Effector memory CD4-positive, alpha-beta T cell (primary cell): Measurements from ENCODE around the gene LILRA5.
"Not testable (repeated sequence)": the region's sequence is repeated elsewhere in the genome, so short reads cannot be mapped to it uniquely, and the experiment has no call there.

Experiments used
- DNase-seq, 3 donors: peaks; one replicate each; pipeline ENCODE4 v3.0.0-alpha.2; 2020
- H3K27ac ChIP-seq: 2 replicates; pipeline ENCODE4 v1.7.0; 2013; ENCODE audit warnings: mild to moderate bottlenecking, low read length, moderate library complexity; ENCODE audit not compliant: insufficient read depth, poor library complexity, severe bottlenecking
- H3K27me3 ChIP-seq: replicated peaks from 2 replicates; pipeline ENCODE4 v1.7.0; 2013; ENCODE audit warnings: mild to moderate bottlenecking, low read length; ENCODE audit not compliant: insufficient read depth, control insufficient read depth, poor library complexity, severe bottlenecking
- H3K36me3 ChIP-seq: 2 replicates; pipeline ENCODE4 v1.7.0; 2013; ENCODE audit warnings: mild to moderate bottlenecking, low read length, moderate library complexity; ENCODE audit not compliant: control insufficient read depth, insufficient read depth
- H3K4me1 ChIP-seq: 2 replicates; pipeline ENCODE4 v1.7.0; 2013; ENCODE audit warnings: low read length, mild to moderate bottlenecking; ENCODE audit not compliant: control insufficient read depth, insufficient read depth, poor library complexity, severe bottlenecking
- H3K4me3 ChIP-seq: 2 replicates; pipeline ENCODE4 v1.7.0; 2013; ENCODE audit warnings: low read length, low read depth, mild to moderate bottlenecking; ENCODE audit not compliant: insufficient read depth, poor library complexity, severe bottlenecking
- H3K9me3 ChIP-seq: 2 replicates; pipeline ENCODE4 v1.7.0; 2013; ENCODE audit warnings: mild to moderate bottlenecking, low read length, moderate library complexity; ENCODE audit not compliant: control insufficient read depth

Gene LILRA5

GRCh38 chr19:54322295-54322694, 9.3 kb upstream of the LILRA5 start:
- DNase-seq, H3K36me3 ChIP-seq, H3K4me3 ChIP-seq, H3K9me3 ChIP-seq, H3K27ac ChIP-seq, H3K27me3 ChIP-seq, H3K4me1 ChIP-seq: not testable (repeated sequence)

GRCh38 chr19:54319892-54320670, 7.1 kb upstream of the LILRA5 start:
- H3K4me3 ChIP-seq, result no peak overlapping the region
- no peak for DNase-seq
- H3K27ac ChIP-seq, result no peak overlapping the region
- no peaks in the 10 kb centered on the region for H3K36me3 ChIP-seq
- H3K9me3 ChIP-seq, result no peaks in the 10 kb centered on the region
- H3K4me1 ChIP-seq, result no peaks in the 10 kb centered on the region
- no peaks in the 10 kb centered on the region for H3K27me3 ChIP-seq

- H3K4me3 ChIP-seq, result no peak overlapping the region
- no peaks in the 10 kb centered on the region for H3K9me3 ChIP-seq
- no peaks in the 10 kb centered on the region for H3K36me3 ChIP-seq
- no peaks in the 10 kb centered on the region for H3K4me1 ChIP-seq
- no peaks in the 10 kb centered on the region for H3K27me3 ChIP-seq
- DNase-seq, result no peak
- no peak overlapping the region for H3K27ac ChIP-seq
Measured at GRCh38 chr19:54319049-54319448, 6.1 kb upstream of the LILRA5 start.

GRCh38 chr19:54317965-54318240, 4.9 kb upstream of the LILRA5 start:
- Histone ChIP-seq H3K36me3 (no peaks in the 10 kb centered on the region), H3K27ac (no peak overlapping the region), H3K4me3 (no peak overlapping the region), H3K4me1 (no peaks in the 10 kb centered on the region), H3K27me3 (no peaks in the 10 kb centered on the region), H3K9me3 (no peaks in the 10 kb centered on the region)
- DNase-seq, result no peak

- Histone ChIP-seq H3K36me3 (no peaks in the 10 kb centered on the region), H3K9me3 (no peaks in the 10 kb centered on the region), H3K4me3 (no peak overlapping the region), H3K27me3 (no peaks in the 10 kb centered on the region), H3K27ac (no peak overlapping the region), H3K4me1 (no peaks in the 10 kb centered on the region)
- no peak for DNase-seq
Measured at GRCh38 chr19:54317108-54317964, 4.4 kb upstream of the LILRA5 start.

- Histone ChIP-seq H3K4me1 (no peaks in the 10 kb centered on the region), H3K36me3 (no peaks in the 10 kb centered on the region)
Measured at GRCh38 chr19:54316746-54317107, 3.8 kb upstream of the LILRA5 start.

GRCh38 chr19:54315956-54316355, 3.0 kb upstream of the LILRA5 start:
- no peak for DNase-seq
- H3K9me3 ChIP-seq, result no peaks in the 10 kb centered on the region
- no peak overlapping the region for H3K4me3 ChIP-seq
- H3K4me1 ChIP-seq, result no peaks in the 10 kb centered on the region
- H3K27me3 ChIP-seq, result no peaks in the 10 kb centered on the region
- no peaks in the 10 kb centered on the region for H3K36me3 ChIP-seq
- H3K27ac ChIP-seq, result no peak overlapping the region

More at GRCh38 chr19:54316746-54317107, 3.8 kb upstream of the LILRA5 start:
- no peak for DNase-seq
- Histone ChIP-seq H3K4me3 (no peak overlapping the region), H3K27me3 (no peaks in the 10 kb centered on the region), H3K27ac (no peak overlapping the region), H3K9me3 (no peaks in the 10 kb centered on the region)

- Histone ChIP-seq H3K27me3 (no peaks in the 10 kb centered on the region), H3K4me1 (no peaks in the 10 kb centered on the region), H3K9me3 (no peaks in the 10 kb centered on the region)
Measured at GRCh38 chr19:54312011-54312410, 955 bp downstream of the LILRA5 start.

GRCh38 chr19:54311486-54311885, 1.5 kb downstream of the LILRA5 start:
- no peaks in the 10 kb centered on the region for H3K4me1 ChIP-seq
- H3K27ac ChIP-seq, result no peak overlapping the region
- H3K27me3 ChIP-seq, result no peaks in the 10 kb centered on the region
- DNase-seq, result no peak
- no peaks in the 10 kb centered on the region for H3K9me3 ChIP-seq
- H3K36me3 ChIP-seq, result no peaks in the 10 kb centered on the region
- no peak overlapping the region for H3K4me3 ChIP-seq

More at GRCh38 chr19:54312011-54312410, 955 bp downstream of the LILRA5 start:
- Histone ChIP-seq H3K4me3 (no peak overlapping the region), H3K27ac (no peak overlapping the region), H3K36me3 (no peaks in the 10 kb centered on the region)
- DNase-seq, result no peak

- Histone ChIP-seq H3K9me3 (no peaks in the 10 kb centered on the region), H3K27me3 (no peaks in the 10 kb centered on the region), H3K4me1 (no peaks in the 10 kb centered on the region), H3K27ac (no peak overlapping the region), H3K4me3 (no peak overlapping the region), H3K36me3 (no peaks in the 10 kb centered on the region)
- DNase-seq, result no peak
Measured at GRCh38 chr19:54310543-54310942, 2.4 kb downstream of the LILRA5 start.
